ENCODE results near the gene CCNB1.
"Not testable (repeated sequence)": the region's sequence is repeated elsewhere in the genome, so short reads cannot be mapped to it uniquely, and the experiment has no call there.

CCNB1 gene

GRCh38 chr5:69184621-69185020 lies 17.7 kb downstream of the CCNB1 start:
- ATAC-seq: no peak
- DNase-seq: no peak

GRCh38 chr5:69187342-69187741 lies 20.4 kb downstream of the CCNB1 start:
- ATAC-seq: no peak
- DNase-seq: no peak

GRCh38 chr5:69188811-69189161 lies 21.8 kb downstream of the CCNB1 start:
- ATAC-seq: no peak
- DNase-seq: no peak

- ATAC-seq (peak; percentile 95), DNase-seq (peak; percentile 93)
Measured at GRCh38 chr5:69189162-69190086, 22.5 kb downstream of the CCNB1 start, which contains the start of gene CENPH. Gene CENPH (plus strand): TSS chr5:69189583. CDS start chr5:69189635, 52 bp downstream.

GRCh38 chr5:69202497-69202896 lies 35.5 kb downstream of the CCNB1 start:
- ATAC-seq: no peak
- no peak for DNase-seq

- ATAC-seq (no peak), DNase-seq (no peak)
Measured at GRCh38 chr5:69206528-69207190, 39.7 kb downstream of the CCNB1 start.

GRCh38 chr5:69209602-69210001 lies 42.7 kb downstream of the CCNB1 start:
- no peak for ATAC-seq
- DNase-seq: no peak

- DNase-seq: no peak
- no peak for ATAC-seq
Measured at GRCh38 chr5:69211200-69211599, 44.2 kb downstream of the CCNB1 start.

- ATAC-seq (no peak), DNase-seq (no peak)
Measured at GRCh38 chr5:69212022-69212421, 45.1 kb downstream of the CCNB1 start.

GRCh38 chr5:69213513-69214215 lies 46.7 kb downstream of the CCNB1 start:
- ATAC-seq (no peak), DNase-seq (no peak)

- ATAC-seq: no peak
- no peak for DNase-seq
Measured at GRCh38 chr5:69217151-69217511, 50.2 kb downstream of the CCNB1 start.

- ATAC-seq: peak; percentile 95
- DNase-seq: peak; percentile 98
Measured at GRCh38 chr5:69217548-69218526, 50.9 kb downstream of the CCNB1 start.

GRCh38 chr5:69219939-69220338 lies 53.0 kb downstream of the CCNB1 start:
- ATAC-seq: no peak
- no peak for DNase-seq

GRCh38 chr5:69220371-69220770 lies 53.4 kb downstream of the CCNB1 start:
- DNase-seq, ATAC-seq: not testable (repeated sequence)

- not testable (repeated sequence) for DNase-seq, ATAC-seq
Measured at GRCh38 chr5:69220833-69221232, 53.9 kb downstream of the CCNB1 start.

- ATAC-seq (no peak), DNase-seq (no peak)
Measured at GRCh38 chr5:69224520-69224919, 57.6 kb downstream of the CCNB1 start.

- DNase-seq (no peak), ATAC-seq (no peak)
Measured at GRCh38 chr5:69225860-69226259, 58.9 kb downstream of the CCNB1 start.
